ENCODE measurements around the gene MREG. TPM values are rescaled to one million over a fixed set of nuclear protein-coding genes. Genes with fewer than 3 reads are reported as not detected.

Gene MREG
- total and polyA plus RNA-seq, 4 donors, result 0.87 to 3.1 (median 2.7) TPM

- Histone ChIP-seq H3K4me1 (ENCODE audit: control insufficient read depth in 4 of 4, insufficient read depth in 4 of 4, low read length in 3 of 4) (peaks cover 0 to 18% (median 2%) of the 10 kb centered on the region in 4 donors), H3K27me3 (ENCODE audit: control insufficient read depth in 4 of 4, insufficient read depth in 4 of 4, low read length in 3 of 4) (no peaks in the 10 kb centered on the region), H3K27ac (ENCODE audit: low read depth in 1 of 2, low read length in 2 of 2) (peak overlapping the region; percentile 0 to 28), H3K4me3 (ENCODE audit: low read depth in 1 of 3, low read length in 3 of 3) (no peak overlapping the region), H3K9ac (ENCODE audit: low read depth in 1 of 2, low read length in 2 of 2) (no peak overlapping the region), H3K9me3 (ENCODE audit: control insufficient read depth in 4 of 4, low read length in 3 of 4) (no peaks in the 10 kb centered on the region), H3K36me3 (ENCODE audit: control insufficient read depth in 4 of 4, insufficient read depth in 3 of 4, low read depth in 1 of 4, low read length in 3 of 4) (peaks cover 0 to 2% (median 0%) of the 10 kb centered on the region in 4 donors)
- no peak for TF ChIP-seq GABPA (IDR thresholded peaks at IDR 0.05 in 1 of 2, conservative IDR thresholded peaks at IDR 0.05 in 1 of 2)
- TF ChIP-seq ZBTB33 (IDR thresholded peaks at IDR 0.05), result no peak
- no peak for TF ChIP-seq MAX (IDR thresholded peaks at IDR 0.05)
- TF ChIP-seq HNF4A (conservative IDR thresholded peaks at IDR 0.05), result no peak
- DNase-seq (ENCODE audit: low spot score), result no peak
- 65% methylated on average over 2 of the region's 2 CpGs for WGBS
Observed at GRCh38 chr2:215979620-215980019, 33.7 kb downstream of the MREG start.

DNA sequence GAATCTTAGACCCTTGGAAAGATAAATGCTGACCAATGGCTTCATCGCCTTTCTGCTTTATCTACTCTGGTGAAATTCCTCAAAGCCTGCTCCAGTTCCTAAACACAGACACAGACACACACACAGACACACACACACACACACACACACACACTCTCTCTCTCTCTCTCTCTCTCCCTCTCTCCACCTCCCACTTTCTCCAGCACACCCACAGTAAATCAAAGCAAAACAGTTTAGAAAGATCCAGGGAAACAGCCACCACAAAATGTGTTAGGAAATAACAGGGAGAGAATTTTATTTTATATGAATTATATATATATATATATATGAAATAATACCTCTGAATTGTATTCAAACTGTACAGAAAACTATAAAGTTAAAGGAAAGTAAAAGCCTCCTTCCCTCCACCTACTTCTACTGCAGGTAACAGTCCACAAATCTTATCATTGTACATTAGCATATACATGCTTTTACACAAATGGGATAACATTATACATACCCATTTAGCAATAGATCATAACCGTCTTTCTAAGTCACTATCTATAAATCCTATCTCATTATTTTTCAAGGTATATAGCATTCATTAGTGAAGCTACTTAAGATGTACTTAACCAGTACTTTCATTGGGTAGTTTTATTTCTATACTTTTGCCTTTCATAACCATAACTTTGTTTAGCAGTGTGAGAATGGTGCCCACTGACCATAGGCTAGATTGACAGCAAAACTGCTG is 38.5 kb downstream of the MREG start:
- no peak for TF ChIP-seq JUND (IDR thresholded peaks at IDR 0.05)
- no peak for TF ChIP-seq CTCF (IDR thresholded peaks at IDR 0.05; ENCODE audit: low read depth, low read length, missing input control)
- no peak for TF ChIP-seq MAX (IDR thresholded peaks at IDR 0.05)
- TF ChIP-seq TAF1 (conservative IDR thresholded peaks at IDR 0.05), result no peak
- no peak for TF ChIP-seq RXRA (IDR thresholded peaks at IDR 0.05)
- no peak for TF ChIP-seq ATF3 (IDR thresholded peaks at IDR 0.05)
- TF ChIP-seq GABPA (IDR thresholded peaks at IDR 0.05 in 1 of 2, conservative IDR thresholded peaks at IDR 0.05 in 1 of 2), result no peak
- TF ChIP-seq HNF4G (IDR thresholded peaks at IDR 0.05), result no peak
- TF ChIP-seq HNF4A (conservative IDR thresholded peaks at IDR 0.05), result no peak
- no peak for TF ChIP-seq RAD21 (IDR thresholded peaks at IDR 0.05)
- no peak for TF ChIP-seq YY1 (IDR thresholded peaks at IDR 0.05)
- TF ChIP-seq, protein P1, sequence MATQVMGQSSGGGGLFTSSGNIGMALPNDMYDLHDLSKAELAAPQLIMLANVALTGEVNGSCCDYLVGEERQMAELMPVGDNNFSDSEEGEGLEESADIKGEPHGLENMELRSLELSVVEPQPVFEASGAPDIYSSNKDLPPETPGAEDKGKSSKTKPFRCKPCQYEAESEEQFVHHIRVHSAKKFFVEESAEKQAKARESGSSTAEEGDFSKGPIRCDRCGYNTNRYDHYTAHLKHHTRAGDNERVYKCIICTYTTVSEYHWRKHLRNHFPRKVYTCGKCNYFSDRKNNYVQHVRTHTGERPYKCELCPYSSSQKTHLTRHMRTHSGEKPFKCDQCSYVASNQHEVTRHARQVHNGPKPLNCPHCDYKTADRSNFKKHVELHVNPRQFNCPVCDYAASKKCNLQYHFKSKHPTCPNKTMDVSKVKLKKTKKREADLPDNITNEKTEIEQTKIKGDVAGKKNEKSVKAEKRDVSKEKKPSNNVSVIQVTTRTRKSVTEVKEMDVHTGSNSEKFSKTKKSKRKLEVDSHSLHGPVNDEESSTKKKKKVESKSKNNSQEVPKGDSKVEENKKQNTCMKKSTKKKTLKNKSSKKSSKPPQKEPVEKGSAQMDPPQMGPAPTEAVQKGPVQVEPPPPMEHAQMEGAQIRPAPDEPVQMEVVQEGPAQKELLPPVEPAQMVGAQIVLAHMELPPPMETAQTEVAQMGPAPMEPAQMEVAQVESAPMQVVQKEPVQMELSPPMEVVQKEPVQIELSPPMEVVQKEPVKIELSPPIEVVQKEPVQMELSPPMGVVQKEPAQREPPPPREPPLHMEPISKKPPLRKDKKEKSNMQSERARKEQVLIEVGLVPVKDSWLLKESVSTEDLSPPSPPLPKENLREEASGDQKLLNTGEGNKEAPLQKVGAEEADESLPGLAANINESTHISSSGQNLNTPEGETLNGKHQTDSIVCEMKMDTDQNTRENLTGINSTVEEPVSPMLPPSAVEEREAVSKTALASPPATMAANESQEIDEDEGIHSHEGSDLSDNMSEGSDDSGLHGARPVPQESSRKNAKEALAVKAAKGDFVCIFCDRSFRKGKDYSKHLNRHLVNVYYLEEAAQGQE (IDR thresholded peaks at IDR 0.05), result no peak
- no peak for TF ChIP-seq FOXA2 (IDR thresholded peaks at IDR 0.05)
- TF ChIP-seq SP1 (IDR thresholded peaks at IDR 0.05), result no peak
- no peak for TF ChIP-seq FOXA1 (IDR thresholded peaks at IDR 0.05)
- no peak for TF ChIP-seq NR2F2 (IDR thresholded peaks at IDR 0.05)
- TF ChIP-seq EGR1 (IDR thresholded peaks at IDR 0.05; ENCODE audit: low read depth in 2 of 2), result no peak
- no peak for TF ChIP-seq ZBTB33 (IDR thresholded peaks at IDR 0.05)
- Histone ChIP-seq H3K9ac (ENCODE audit: low read depth in 1 of 2, low read length in 2 of 2) (no peak overlapping the region), H3K4me3 (ENCODE audit: low read depth in 1 of 3, low read length in 3 of 3) (no peak overlapping the region), H3K27me3 (ENCODE audit: control insufficient read depth in 4 of 4, insufficient read depth in 4 of 4, low read length in 3 of 4) (no peaks in the 10 kb centered on the region), H3K4me1 (ENCODE audit: control insufficient read depth in 4 of 4, insufficient read depth in 4 of 4, low read length in 3 of 4) (peaks cover 0 to 6% (median 4%) of the 10 kb centered on the region in 4 donors), H3K36me3 (ENCODE audit: control insufficient read depth in 4 of 4, insufficient read depth in 3 of 4, low read depth in 1 of 4, low read length in 3 of 4) (peaks cover 3 to 10% (median 8%) of the 10 kb centered on the region in 4 donors), H3K27ac (ENCODE audit: low read depth in 1 of 2, low read length in 2 of 2) (peak overlapping the region; percentile 61 to 77), H3K9me3 (ENCODE audit: control insufficient read depth in 4 of 4, low read length in 3 of 4) (no peaks in the 10 kb centered on the region)
- DNase-seq (ENCODE audit: low spot score), result no peak
- 95% methylated on average over 2 of the region's 2 CpGs for WGBS

Measured in liver (tissue), 9 donors.